Astrocyte of the hippocampus (primary cell): ENCODE data around the gene ATXN1.
A peak's percentile ranks its signal among the peaks of the same experiment; 100 is the strongest.

Experiments used
- DNase-seq: peaks from one replicate; pipeline ENCODE4 v3.0.0; 2011; ENCODE audit warnings: low read depth, low spot score

The ATXN1 gene

DNA sequence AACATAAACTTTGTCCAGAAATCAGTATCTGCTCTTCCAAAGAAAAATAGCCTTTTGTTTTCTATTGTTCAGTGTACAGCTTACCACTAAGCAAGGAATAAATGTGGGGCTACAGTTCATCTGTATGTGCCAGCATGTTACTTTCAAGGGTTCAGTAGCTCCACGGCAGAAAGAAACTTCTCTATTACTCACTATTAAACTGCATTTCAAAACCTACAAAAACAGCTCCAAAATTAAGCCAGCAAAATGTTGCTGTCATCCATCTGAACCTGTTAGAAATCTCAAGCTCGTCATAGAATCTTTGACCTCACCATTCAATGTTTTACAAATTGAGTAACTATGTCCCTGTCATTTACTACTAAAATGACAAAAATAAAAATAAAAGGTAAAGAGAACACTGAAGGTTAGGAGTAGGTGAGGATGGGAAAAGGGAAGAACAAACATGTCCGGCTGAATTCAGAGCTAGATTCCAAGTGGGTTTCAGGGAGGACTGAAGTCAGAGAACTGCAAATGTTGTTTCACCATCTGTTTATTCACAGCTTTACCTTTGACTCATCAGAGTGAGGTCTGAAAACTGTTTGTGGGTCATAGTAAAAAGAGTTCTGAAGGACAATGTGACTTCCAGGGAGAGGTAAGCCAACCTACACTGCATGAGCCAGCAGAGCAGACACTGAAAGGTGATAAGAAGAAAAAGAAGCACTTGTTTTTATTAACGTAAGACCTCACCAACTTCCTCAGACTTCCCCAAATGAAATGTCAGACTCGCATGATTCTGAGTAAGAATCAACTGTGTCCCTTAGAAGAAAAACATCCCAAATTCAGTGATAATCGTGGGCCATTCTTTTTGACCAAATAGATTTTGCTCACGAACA, 62.0 kb downstream of the ATXN1 start:
- peak; percentile 51 for DNase-seq

DNA sequence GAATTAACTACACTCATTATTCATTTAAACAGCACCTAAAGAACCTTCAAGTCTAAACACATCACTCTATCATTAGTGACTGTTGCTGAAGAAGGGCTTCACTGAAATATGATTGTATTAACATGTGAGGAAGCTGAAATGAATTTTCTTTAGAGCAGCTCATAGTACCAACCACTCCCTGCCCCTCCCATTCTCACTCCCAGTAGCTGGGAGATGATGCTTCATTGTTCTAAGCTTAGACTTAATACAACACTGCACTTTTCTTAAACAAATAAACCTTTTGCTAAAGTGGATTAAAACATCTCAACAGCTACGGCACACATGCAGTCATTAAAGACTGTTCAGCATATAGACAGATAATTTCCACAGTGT, 63.1 kb downstream of the ATXN1 start:
- no peak for DNase-seq

DNA sequence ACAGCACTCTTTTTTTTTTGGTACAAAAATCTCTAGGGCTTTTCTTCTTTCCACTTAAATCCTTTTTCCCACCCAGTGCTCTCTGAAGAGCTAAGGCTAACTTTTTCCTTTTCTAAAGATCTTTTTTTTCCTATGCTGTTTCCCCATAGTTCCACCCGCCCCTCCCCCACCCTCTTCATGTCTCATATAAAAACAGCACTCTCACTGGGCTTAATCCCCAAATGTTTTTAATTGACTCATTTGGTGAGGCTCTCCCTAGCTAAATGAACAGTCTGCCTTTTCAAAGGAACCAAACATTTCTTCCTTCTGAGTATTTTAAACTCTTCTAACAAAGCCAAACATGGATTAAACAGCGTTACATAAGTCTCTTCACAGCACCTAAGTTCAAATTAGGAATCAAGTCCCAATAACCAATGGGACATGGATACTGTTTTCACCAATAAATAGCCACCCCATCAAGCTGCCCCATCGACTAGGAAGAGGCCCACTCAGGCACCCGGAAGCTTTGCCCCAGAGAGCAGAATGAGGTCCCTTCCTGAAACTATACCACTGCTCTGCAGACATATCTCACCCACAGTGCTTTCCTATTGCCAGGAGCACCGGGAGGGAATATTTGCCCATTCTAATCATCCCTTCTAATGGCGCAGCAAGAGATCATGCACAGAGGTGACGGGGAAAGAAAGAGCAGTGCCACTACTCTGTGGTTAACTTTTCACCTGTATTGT, 63.7 kb downstream of the ATXN1 start:
- DNase-seq: no peak

DNA sequence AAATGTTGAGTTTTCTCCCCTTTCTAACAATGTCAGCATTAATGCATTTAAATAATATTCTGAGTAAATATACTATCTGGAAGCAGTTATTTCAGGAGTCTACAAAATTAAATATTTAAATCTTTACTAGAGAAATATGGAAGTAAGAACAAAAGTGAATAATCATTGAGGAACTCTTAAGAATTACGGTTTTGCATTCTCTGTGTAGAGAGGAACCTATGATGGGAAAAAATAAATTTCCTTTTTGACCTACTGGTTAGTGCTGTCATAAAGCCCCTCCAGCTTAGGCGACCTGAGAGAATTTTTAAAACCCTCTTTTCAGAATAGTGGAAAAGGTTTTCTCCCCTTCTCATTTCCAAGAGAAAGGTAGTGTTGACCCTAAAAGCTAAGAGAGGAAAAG, 64.8 kb downstream of the ATXN1 start:
- DNase-seq: no peak

DNA sequence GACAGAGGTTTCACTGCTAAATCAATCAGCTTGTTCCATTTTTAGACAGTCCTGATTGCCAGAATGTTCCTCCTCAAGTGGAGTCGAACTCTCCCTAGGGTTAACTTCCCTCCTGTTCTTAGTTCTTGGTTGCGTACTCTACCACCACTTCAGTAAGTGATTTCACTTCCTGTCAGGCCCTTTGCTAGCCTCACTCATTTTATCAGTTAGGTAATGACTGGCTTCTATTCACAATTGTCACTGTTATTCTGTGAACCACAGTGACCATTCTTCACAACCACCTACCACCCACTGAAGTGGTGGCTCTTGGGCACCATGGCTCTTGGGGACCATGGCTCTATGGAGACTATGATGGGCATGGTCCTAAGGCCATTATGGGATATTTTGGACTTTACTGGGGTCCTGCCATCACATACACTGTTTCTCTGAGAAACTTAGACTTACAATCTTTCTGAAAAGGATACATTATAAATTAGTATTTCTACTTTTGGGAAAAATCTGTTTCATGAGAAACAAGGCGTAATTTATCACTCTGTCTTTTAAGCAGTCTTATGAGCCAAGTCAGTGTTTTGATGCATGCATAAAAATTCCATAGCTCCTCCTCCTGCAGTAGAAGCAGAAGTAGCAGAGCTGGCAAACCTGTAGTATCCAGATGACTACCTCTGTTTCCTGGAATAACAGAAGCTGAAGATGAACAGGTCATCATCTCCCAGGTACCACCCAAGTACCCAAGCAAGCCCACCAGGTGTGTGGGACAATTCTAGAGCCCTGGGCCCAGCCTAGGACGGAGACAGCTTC, 66.3 kb downstream of the ATXN1 start:
- DNase-seq: no peak

DNA sequence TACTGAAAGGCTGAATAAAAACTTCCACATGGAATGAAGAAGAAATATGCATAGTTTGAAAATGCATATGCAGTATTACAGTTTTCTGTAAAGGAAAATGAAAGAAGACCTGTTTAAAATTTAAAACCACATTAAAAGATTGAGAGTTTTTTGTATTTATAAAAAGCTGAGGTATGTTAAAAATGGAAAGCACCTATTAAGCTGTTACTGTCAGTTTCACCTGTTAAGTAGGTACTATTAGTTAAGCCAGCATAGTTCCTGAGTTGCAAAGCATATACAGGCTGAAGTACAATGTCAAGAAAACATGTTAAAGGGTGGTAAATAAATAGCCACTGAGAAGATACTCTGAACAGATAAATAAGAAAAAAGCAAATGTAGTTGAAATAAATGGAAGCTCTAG, 69.9 kb downstream of the ATXN1 start:
- DNase-seq: no peak

DNA sequence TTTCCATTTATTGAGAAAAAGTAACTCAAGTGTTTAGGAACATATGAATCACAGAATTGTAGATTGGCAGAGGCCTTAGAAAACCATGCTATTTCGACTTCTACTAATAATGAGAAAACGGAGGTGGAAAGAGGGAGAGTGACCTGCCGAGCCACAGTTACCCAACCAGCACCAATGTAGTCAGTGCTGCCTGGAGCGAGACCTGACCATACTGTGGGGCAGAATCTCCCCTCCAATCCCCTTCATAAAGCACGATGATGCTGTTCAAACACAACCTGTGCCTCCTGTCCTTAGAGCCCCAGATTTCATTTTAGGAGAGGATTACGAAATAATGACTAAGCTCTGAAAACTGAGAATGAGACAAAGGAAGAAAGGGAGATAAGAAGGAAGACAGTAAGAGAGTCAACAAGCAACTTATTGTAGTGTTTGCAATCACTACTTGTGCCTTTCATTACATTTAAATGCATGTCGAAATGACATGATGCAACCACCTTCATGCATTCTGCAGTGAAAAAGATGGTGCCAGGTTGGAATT, 70.6 kb downstream of the ATXN1 start:
- no peak for DNase-seq

DNA sequence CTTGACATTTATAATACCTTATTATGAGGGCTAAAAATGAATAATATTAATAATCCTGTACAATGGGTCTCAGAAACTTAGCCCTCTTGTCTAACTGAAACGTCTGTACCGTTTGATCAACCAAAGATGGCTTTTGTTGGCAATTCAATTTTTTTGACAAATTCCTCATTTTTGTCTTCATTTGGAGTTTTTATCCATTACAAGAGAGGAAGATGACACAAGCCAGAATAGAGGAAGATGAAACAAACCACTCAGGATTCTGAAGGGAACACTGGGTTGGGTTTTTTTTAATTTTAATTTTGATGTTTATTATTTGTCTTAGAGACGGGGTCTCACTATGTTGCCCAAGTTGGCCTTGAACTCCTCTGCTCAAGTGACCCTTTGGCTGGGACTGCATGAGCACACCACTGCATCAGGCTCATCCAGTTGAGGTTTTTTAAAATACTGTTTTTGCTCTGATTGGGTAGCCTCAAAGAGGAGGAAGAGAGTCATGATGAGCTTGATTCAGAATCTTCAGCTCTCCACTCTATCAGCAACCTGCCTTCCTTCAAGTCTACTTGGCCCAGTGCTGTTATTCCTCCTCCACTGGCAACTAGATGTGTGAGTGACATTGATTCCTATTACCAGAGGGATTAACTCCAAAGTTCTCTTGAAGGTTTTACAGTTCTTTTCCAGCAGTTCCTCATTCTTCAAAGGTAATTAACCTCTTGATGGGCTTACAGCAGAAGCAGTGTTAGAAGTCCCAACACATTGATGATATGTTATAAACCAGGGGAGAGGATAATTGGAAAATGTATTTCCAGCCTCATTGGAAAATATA, 71.3 kb downstream of the ATXN1 start:
- DNase-seq: no peak

DNA sequence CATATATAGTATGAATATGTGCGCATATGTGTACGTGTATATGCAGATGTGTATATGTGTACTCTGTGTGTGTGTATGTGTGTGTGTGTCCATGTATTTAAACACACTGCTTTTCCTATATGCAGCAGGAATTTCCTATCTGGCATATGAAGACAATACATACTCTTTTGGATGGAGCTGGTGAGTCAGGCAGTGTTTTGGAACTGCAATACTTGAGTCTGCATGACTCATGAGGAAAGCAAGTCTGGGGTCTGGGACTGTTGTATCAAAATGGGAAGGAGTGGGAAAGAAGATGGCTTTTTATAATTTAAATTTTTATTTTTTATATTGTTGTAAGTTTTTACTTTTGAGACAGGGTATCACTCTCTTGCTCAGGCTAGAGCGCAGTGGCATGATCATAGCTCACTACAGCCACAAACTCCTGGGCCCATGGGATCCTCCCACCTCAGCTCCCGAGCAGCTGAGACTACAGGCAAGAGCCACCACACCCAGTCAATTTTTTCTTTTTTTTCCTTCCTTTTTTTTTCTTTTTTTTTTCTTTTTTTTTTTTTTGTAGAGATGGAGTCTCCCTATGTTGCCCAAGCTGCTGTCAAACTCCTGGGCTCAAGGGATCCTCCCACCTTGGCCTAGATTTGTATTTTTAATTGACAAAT, 72.2 kb downstream of the ATXN1 start:
- DNase-seq: peak; percentile 82

DNA sequence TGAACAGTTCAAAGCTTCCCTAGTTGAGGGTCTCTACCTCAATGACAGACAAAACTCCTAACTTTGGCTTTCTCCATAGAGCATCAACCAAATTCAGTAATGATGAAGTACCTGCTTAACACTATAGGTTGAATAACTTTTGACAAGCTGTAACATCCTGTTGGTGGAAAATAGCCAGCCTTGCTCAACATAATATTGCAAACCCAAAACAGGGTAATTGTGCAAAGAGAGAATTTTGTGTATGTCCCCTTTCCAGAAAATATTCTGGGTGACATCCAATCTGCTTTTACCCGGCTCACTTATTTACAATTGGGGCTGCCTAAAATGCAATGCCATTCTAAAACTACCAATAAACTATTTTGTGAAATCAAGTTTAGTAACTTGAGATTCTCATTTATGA, 72.8 kb downstream of the ATXN1 start:
- DNase-seq: no peak

DNA sequence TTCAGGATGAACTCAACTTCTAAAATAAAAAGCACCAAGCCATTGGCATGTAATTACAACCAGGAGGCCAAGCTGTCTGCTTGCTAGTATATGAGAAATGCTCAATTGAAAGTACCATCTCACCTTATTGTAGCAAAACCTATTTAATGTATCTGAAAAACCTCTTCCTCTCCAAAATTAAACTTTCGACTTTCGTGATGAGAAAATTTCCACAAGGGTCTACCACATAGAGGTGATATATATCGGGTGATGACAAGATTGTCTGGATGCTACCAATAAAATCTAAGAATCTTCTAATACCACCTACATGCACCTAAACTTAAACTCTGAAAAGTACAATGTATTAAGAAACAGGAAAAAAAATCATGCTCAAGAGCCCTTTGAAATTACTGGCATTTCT, 74.2 kb downstream of the ATXN1 start:
- no peak for DNase-seq

DNA sequence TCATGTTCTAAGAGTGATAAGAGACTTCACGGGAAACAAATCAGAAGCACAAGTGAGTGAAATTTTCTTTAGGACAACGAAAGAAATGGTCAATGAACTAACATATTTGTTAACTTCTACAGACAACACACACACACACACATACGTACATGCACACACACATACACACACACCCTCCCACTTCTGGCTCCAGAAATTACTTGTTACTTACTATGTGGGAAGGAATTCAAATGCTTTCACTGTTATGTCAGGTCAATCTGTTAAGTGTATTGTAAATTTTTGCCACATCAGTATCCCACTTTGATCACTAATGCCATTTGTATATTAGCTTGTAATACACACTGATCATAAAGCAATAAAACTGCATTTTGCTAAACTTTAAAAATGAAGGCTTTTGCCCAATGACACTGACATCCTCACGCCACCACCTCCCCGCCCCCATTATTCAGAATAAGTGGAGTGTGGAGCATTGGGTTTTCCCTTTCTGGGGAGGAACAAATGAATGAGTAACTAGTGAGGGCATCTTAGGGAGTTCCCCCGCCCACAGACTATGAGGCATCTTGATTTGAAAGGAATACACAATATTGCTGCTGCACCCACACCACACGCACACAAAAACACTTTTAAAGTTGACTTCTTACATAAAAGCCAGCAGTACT, 76.2 kb downstream of the ATXN1 start:
- DNase-seq: peak; percentile 63

DNA sequence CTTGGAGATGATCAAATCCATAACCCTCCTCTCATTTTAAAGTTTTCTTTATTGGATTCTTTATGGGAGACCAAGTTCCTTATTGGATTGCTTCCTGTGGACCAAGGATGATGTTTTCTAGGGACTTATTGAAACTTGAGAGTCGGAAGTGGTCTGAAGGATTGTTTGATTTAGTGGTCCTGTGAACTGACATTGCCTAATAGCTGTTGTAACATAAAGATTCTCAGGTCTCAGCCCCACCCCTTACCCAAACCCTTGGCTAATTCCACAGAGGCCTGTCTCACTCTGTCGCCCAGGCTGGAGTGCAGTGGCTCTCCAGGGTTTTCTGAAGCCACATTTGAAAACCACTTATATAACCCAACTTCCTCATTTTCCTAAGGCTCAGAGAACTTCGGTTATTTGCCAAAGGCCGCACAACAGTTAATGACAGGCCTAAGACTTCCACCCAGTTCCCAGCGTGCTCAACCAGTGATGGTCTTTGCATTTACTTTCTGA, 77.0 kb downstream of the ATXN1 start:
- DNase-seq: no peak

DNA sequence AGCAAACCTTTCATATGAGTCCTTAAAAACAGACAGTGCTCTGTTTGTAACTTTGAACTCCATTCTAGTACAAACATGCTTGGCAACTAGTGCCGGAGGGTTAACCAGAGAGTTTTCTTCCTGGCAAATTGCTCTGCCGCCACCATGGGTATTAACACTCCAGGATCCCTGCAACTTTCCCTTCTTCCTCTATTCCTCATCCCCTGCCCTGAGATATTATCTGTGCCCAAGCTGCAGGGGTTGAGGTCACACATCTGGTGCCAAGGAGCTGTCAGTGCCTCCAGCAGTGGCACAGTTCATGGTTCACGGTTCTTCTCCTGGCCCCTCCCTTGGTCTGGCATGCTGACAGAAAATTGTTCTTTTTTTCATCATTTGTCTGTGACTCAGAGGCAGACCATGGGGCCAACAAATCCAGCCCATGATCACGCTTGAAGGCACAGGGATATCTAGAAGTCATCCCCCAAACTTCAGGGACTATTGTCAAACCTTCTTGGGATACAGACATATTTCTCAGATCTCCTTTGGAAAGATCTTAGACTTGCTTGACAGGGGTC, 77.5 kb downstream of the ATXN1 start:
- DNase-seq: peak; percentile 86

DNA sequence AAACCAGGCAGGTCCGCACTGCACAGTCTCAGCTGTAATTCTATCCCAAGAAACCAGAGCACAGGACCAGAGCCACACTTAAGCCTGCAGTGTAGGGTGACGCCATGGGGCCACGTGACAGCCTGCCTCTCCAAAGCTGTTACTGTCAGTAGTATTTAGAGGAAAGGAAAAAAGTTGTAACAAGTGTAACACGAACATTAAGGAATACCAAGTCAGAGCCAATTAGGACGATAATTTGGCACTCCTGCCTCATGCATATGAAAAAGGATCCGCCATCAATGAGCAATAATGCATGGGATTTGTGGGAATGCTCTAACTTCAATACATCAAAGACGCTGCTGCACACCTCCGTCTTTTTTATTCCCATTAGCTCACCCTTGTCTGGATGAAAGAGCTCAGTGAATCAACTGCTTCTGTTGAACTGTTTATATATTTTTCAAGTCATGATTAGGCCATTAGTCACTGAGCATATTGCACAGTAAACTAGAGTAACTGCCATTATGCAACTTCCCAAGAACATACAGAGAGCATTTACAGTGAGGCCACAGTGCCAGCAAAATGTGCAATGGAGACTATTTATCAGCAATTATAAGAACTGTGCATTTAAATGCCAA, 79.9 kb downstream of the ATXN1 start:
- DNase-seq: peak; percentile 86

DNA sequence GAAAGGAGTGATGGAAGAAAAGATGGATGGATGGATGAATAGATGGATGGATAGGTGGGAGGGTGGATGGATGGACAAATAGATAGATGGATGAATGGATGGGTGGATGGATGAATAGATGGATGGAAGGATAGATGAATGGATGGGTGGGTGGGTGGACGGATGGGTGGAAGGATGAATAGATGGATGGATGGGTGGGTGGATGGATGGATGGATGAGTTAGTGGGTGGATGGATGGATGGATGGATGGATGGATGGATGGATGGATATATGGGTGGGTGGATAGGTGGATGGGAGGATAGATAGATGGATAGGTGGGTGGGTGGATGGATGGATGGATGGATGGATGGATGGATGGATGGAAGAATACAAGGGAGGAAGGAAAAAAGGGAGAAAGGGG, 82.2 kb downstream of the ATXN1 start:
- no peak for DNase-seq

DNA sequence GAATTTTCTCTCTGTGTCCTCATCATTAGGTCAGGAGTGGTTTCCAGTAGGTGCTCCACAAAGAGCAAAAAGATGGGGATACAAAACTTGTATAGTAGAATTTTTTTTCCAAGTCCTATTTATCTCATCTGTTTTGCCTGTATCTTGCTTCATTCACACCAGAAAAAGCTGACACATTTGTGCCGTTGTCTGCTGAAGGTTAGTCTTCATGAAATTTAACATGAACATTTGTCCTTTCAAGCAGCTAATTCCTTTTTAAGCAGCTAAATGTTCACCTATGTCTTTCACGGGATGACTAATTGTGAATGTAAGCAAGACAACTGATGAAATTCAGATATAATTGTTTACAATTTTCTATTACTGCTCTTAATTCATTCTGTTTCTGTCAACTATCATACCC, 83.8 kb downstream of the ATXN1 start:
- no peak for DNase-seq

DNA sequence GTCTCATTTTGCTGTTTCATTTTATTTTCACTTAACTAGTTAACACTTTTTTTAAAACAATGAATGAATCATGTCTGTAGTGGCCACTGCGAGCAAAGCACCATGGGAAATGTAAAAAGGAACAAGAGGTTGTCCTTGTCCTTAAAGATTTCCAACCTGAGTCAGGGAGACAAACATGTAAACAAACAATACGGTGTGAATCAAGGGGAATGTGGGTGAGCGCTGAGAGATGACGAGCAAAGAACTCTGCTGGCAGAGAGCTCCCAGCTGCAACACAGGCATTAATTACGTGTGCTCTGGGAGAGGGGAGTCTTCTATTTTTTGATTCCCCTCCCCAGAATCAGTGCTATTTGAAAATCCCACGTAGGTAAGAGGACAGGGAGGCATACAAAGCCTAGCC, 84.3 kb downstream of the ATXN1 start:
- peak; percentile 86 for DNase-seq

DNA sequence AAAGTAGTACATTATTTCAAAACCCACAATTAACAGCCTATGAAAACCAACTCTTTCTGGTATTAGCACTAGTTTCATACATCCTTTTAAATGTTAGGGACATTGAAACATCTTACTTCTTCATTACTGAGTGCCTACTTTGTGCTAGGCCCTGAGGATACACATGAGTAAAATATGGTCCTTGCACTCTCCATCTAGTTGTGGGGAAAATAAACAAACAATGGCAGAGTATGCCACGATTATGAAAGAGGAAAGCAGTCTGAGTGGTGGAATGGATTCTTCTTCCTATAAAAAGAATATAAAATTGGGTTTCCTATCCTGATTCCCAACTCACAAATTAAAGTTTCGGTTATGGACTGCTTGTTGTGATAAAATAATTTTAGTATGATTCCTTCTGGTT, 84.9 kb downstream of the ATXN1 start:
- DNase-seq: no peak
